HL-60 (cell line): Measurements from ENCODE around the gene TMEM208.

Experiments
- CTCF ChIP-seq: IDR thresholded peaks from one replicate; pipeline ENCODE4 v1.5.1; 2011; ENCODE audit warnings: low read length, control low read depth, inconsistent platforms; ENCODE audit not compliant: insufficient read depth
- POLR2AphosphoS5 ChIP-seq: IDR thresholded peaks from 2 replicates; pipeline ENCODE4 v1.6.1; 2012; ENCODE audit warnings: low read depth
- REST ChIP-seq: IDR thresholded peaks from 2 replicates; pipeline ENCODE4 v1.6.1; 2012; ENCODE audit warnings: low read depth; ENCODE audit not compliant: insufficient replicate concordance

GRCh38 chr16:67216612-67217490, 10.1 kb upstream of the TMEM208 start:
- no peak for TF ChIP-seq POLR2AphosphoS5
- no peak for TF ChIP-seq CTCF
- TF ChIP-seq REST = no peak
